D721Med (cell line): ENCODE measurements around the gene KIF6.

Experiments
- DNase-seq: peaks from one replicate; pipeline ENCODE4 v3.0.0; 2011; ENCODE audit warnings: low spot score; ENCODE audit not compliant: insufficient read length
- FAIRE-seq: peaks from 2 replicates; lab custom pipeline; 2011; peaks lifted over from hg19 to GRCh38; lab: Jason Lieb, UNC
- CTCF ChIP-seq: IDR thresholded peaks from 2 replicates; pipeline ENCODE4 v1.5.1; 2012; ENCODE audit warnings: mild to moderate bottlenecking, control low read depth; ENCODE audit not compliant: insufficient read depth; ENCODE audit errors: missing control alignments

Gene KIF6

DNA sequence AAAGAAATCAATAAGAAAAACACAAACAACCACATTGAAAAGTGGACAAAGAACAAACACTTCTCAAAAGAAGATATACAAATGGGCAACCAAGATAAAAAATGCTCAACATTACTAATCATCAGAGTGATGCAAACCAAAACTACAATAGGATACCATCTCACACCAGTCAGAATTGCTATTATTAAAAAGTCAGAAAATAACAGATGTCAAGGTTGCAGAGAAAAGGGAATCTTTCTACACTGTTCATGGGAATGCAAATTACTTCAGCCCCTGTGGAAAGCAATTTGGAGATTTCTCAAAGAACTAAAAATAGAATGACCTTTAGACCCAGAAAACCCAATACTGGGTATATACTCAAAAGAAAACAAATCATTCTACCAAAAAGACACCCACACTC is 29.8 kb downstream of the KIF6 start:
- DNase-seq = no peak
- FAIRE-seq = no peak

DNA sequence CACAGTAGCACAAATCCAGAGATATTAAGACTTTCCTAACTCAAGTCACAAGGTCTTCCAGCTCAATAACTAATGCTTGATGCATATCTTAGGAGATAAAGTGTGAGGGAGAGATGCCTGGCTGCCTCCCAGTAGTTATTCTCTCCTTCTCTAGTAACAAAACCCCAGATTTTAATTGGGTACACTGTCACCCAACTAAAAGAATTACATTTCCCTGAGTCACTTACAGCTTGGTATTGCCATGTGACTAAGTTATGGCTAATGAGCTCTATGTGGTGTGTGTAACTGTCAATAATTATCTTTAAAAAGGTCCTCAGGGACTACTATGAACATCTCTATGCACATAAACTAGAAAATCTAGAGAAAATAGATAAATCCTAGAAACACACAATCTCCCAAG is 32.0 kb downstream of the KIF6 start:
- TF ChIP-seq CTCF = no peak
- FAIRE-seq (no peak), DNase-seq (no peak)

More for the DNA sequence above, 29.8 kb downstream of the KIF6 start:
- no peak for TF ChIP-seq CTCF

GRCh38 chr6:39688494-39688893 is 36.7 kb downstream of the KIF6 start:
- FAIRE-seq = no peak

DNA sequence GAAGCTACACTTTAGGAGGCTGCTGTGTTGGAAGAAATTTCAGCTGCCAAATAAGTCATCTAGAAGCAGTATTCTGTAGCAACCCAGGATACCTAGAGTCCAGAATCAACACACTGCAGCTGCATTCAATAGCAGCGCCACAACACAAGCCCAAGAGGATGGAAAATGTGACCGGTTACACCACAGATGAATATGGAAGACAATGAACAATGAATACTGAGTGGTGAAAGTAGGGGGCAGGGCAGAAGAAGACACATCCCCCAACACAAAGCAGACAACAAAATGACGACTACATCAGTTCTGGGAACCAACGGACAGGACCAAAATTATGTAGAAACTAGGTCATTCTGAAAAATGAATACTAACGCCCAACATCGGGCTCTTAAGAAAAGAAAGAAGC is 38.2 kb downstream of the KIF6 start:
- no peak for DNase-seq
- FAIRE-seq = no peak
- no peak for TF ChIP-seq CTCF

More at GRCh38 chr6:39688494-39688893, 36.7 kb downstream of the KIF6 start:
- no peak for DNase-seq
- no peak for TF ChIP-seq CTCF

- FAIRE-seq = no peak
- DNase-seq = no peak
- no peak for TF ChIP-seq CTCF
Measured at GRCh38 chr6:39685938-39686337, 39.3 kb downstream of the KIF6 start.

DNA sequence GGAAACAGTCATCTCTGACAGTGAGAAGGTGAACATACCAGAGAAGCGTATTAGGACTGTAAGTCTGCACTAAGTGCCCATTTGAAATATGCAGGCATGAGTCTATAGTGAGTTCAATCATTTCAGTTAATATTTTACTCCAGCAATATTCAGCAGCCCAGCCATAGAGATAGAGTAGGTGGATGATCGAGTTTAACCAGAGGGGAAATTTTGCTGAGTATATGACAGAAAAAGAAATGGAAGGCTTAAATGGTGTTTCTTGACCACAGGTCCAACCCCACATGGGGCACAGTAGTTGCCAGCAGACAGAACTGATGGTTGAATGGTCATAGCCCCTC is 39.8 kb downstream of the KIF6 start:
- FAIRE-seq (no peak), DNase-seq (no peak)
- TF ChIP-seq CTCF = no peak

DNA sequence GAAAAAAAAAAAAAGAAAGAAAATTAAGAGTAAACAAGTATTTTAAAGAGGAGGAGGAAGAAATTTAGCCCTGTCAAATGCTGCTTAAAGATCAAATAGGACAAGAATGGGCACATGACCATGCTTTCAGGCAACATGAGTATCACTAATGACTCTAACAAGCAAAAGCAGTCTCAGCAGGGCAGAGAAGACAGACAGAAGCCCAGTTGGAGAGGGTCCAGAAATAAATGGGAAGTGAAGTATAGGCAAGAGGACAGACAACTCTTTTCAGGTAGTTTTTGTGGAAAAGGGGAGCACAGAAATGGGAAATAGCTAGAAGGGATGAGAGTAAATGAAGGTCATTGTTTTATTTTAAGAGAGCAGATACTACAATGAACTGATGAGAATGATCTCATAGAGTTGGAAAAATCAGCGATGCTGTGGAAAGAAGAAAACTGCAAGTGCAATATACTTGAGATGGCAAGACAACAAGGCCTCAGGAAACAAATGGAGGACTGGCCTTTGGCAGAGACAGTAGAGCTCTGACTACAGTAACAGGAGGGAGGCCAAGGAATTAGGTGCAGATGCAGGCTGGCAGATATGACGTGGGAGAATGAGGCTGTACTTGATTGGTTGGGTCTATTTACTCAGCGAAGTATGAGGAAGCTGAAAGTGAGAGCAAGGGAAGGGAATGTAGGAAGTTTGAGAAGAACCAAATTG is 40.3 kb downstream of the KIF6 start:
- TF ChIP-seq CTCF = no peak
- DNase-seq = no peak
- FAIRE-seq = no peak
